Measurements from ENCODE around the gene ARHGEF25.
"Not testable (repeated sequence)": the region's sequence is repeated elsewhere in the genome, so short reads cannot be mapped to it uniquely, and the experiment has no call there.

ARHGEF25 gene

DNA sequence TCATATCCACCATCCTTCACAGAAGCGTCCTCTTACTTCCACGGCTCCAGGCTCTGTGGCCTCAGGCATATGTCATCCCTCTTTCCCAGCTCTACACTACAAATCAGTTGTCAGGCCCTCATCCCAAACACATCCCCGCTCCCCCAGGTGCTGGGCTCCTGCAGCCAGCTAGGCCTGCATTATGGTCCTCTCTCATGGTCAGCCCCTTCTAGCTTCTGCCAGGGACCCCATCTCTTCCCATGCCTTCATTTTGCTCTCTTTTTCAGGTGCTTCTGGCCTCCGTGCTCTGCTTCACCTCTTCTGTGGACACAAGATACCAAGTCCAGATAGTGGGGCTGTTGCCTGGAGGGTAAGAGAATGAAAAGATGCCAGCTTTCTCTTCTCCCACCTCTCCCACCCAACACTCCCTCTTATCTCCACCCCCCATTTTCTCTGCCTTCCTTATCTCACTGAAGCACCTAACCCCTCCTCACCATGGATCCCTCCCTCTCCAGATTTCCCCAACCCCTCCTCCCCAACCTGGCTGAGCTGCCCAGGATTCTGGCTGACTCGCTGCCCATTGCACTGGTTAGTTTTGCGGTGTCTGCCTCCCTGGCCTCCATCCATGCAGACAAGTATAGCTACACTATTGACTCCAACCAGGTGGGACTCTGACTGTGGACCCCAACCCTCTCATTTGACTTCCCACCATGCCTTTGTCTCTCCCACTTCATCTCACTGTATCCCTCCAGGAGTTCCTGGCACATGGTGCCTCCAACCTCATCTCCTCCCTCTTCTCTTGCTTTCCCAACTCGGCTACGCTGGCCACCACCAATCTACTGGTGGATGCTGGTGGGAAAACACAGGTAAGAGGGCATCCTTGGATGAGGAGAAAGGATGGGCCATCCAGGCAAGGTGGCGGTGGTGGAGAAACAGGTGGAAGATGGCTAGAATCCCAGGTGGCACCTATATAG lies 11.3 kb downstream of the ARHGEF25 start:
- DNase-seq: no peak

DNA sequence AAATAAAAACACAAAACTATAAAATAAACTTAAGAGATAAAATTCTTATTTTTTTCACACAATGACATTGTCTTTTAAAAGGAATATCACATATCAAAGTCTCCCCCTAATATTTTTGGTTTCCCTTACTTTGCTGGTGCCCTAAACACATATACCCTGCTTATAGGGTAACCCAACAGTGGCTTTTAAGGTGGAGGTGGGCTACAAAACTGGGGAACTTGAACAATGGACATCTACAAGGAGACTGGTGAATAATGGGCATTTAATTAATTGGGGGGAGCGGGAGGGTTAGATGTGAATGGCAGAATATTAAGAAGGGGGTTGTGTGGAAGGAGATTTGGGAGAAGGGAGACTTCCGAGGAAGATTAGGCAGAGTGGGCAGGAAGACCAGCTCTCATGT lies 12.2 kb downstream of the ARHGEF25 start:
- no peak for DNase-seq

DNA sequence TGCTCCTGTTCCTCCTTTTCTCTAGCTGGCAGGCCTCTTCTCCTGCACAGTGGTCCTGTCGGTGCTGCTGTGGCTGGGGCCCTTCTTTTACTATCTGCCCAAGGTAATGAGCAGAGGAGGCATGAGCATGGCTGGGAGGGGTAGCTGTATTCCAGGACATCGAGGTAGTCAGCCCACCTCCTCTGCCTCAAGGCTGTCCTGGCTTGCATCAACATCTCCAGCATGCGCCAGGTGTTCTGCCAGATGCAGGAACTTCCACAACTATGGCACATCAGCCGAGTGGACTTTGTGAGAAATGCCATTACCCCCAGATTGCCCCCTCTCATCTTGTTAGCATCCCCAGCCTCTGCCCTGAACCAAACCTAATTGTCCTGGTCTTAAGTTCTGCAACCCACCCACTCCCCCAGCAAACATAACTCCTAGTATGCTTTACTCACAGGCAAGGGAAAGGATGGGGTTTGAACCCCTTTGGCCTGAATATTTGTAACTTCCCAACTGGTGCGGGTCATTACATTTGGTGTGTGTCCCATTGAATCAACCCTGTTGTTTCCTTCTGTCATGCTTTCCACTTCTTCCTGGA lies 12.7 kb downstream of the ARHGEF25 start:
- no peak for DNase-seq

DNA sequence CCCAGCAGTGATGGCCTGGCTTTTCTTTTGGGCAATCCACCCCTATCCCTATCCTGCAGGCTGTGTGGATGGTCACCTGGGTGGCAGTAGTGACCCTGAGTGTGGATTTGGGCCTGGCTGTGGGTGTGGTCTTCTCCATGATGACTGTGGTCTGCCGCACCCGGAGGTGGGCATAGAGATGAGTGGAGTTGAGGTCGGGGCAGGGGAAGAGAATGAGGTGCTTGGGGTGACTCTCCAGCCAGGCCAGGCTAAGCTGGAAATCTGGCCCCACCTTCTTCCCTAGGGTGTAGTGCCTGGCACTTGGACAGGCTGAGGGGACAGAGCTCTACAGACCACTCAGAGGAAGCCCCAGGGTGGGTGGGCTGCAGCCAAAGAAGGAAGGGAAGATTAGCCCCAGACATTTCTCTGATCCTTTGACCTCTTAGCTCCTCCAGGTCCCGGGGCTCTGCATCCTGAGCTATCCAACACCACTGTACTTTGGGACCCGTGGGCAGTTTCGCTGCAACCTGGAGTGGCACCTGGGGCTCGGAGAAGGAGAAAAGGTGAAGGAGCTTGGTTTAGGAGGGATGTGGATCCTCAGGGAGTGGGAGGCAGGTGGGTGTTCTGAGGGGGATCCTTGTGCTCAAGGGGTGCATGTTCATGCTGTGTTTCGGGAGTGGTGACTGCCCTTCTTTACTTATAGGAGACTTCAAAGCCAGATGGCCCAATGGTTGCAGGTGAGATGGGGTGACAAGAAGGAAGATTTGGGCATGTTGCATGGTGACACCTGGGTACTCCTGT lies 13.4 kb downstream of the ARHGEF25 start:
- DNase-seq: no peak

DNA sequence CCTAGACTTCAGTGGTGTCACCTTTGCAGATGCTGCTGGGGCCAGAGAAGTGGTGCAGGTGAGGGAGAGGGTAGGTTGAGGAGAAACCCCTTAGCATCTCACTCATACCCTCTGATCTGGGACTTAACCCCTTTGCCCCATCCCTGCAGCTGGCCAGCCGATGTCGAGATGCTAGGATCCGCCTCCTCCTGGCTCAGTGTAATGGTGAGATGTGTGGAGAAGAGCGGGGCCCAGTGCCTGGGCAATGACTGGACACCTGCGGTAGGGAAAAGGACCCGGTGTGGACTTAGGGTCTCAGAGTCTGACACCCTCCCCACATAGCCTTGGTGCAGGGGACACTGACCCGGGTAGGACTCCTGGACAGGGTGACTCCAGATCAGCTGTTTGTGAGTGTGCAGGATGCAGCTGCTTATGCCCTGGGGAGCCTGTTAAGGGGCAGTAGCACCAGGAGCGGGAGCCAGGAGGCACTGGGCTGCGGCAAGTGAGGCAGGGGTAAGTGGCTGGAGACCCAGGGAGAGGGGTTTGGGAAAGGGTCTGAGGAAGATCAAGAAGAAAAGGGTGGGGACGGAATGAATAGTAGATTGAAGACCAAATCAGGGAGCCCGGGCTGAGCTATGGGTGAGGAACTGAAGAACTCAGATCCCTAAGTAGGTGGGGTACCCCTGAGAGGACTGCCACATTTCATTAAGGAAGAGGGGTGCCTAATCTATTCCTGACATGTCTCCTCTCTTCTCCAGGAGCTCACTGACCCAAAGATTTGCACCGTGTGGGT lies 14.2 kb downstream of the ARHGEF25 start:
- no peak for DNase-seq

DNA sequence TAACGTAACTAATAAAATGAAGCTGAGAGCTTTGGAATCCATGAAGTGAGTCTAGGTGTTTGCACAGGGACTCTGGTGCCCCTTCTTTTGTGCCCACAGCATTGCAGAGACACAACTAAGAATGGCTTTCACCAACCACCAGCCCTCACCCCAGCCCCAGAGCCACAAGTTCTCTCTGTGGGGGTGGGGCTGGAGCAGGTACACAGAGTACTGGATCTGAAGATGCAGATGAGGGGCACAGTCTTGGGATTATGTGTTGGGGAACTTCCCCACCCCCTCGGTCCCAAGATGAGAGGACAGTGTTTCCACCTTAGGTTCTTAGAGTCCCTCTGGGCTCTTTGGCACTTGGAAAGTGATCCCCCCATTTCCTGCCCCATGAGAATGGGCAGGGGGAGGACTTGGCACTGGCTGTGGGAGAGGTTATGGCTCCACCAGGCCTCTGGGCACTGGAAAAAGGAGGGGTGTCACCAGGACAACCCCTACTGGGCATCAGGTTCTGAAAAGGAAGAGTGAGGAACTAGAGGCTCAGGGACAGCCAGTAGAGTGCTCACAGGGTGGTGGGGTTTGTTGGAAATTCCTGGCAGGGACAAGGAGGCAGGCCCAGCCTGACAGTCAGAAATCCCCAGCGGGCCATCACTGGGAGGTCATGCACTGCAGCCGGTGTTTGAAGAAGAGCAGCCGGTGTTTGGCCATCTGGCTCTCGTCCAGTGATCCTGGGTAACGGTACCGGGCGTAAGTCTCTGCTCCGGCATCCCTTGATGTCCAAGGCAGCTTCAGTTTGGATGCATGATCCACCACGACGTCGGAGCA lies 15.1 kb downstream of the ARHGEF25 start:
- no peak for DNase-seq

DNA sequence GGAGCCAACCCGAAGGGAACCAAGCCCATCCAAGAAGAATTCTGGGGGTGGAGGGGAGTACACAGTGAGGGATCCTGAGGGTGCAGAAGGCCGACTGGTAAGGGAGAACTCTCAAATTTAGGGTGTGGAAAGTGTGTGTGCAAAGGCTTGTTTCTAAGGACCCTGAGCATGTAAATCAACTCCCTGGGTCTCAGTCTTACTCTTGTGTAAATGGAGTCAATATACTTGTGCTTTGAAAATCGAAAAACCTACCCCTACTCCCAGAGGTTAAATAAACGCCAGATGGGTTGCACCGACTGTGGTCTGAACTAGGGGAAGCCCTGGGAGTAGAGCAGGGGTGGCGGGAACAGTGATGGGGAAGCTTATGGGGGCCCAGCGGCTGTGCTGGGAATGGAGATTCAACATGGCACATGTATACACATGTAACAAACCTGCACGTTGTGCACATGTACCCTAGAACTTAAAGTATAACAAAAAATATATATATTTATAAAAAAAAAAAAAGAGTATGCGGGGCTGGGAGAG lies 15.7 kb downstream of the ARHGEF25 start:
- DNase-seq: no peak

DNA sequence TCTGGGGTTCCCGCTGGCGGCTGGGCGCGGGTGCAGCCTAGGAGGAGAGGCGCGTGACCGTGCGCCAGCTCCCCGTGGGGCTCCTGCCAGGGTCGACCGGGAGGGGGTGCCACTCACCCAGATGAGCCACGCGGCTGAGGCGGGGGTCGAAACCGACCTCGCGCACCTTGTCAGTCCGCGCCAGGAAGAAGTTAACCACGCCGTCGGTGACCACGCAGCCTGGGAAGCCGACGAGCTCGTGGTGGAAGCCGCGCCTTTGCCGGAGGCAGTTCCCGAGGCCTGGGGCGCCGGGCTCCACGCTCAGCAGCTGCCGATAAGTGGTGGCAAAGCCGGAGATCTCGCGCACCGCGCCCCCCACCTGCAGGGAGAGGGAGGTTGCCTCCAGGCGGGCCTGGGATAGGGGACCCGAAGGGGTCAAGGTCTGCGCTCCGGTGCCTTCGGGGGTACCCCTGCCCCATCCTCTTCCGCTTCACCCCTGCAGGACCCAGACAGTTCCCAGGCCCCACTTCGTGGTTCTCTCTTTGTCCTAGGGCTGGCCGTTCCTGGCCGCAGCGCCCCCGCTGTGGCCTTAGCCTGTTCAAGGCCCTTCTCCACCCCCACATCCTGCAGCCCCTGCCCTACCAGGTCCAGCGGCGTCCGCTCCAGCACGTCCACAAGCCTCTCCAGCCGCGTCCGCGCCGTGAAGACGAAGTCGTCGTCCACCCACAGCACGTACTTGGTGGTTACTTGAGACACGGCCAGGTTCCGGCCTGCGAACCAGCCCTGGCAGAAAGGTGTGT lies 16.5 kb downstream of the ARHGEF25 start:
- no peak for DNase-seq

DNA sequence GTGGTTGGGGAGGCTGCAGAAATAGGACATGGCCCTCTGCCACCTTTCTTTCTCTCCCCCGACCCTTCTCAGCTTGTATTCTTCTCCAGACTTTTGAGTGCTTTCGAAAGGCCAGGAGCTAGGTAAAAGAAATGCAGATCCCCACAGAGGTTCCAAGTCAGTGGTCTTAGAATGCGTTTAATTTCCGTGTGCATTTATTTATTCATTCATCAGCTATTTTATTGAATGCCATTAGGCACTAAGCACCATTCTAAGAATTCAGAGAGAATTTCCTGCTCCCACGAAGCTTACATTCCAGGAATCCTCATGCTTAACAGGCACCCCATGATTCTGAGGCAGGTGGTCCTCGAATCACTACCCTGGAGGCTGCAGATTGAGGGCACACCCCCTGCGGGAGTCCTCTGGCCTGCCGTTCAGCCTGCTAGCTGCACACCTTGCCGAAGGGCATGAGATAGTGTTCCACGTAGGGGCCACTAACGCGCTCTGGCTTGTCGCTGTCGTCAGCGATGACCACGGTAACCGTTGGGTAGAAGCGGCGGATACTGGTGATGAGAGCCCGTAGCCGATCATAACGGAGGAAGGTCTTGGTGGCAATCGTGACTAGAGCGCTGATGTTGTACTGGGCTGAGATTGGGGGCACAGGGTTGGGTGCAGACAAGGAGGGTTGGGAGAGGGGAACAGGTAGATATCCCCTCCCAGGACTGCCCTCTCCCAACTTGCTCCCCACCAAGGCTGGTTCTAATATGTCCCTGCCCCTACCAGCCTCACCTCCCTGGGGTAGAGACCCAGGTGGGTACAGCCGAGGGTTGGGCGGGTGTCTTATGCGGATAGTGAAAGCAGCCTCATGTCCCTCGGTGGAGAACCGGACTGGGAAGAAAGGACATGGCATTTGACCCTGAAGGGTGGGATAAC lies 17.3 kb downstream of the ARHGEF25 start:
- DNase-seq: no peak

DNA sequence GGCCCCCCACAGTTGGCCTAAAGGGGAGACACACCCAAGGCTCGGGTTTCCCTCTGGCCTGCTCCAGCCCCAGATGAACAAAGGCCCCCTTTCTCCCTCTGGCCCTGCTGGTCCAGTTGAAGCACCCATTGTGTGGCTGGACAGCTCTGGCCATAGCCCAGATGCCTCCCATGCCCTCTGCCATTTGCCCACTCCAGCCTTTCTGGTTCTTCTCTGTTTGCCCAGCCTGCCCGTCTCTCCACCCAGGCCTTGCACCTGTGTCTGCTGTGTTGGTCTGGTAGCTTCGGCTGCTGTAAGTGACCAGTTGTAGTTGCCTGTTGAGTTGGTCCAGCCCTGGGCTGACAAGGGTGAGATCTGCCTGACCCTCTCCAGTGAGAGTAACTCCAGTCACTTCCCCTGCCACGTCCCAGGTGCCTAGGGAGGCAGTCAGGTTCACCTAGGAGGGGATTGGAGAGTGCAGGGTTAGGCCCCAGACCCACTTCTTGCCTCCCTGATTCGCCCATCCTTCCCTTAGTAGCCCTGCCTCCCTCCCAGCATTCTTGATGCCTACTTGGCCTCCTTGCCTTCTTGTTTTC lies 18.7 kb downstream of the ARHGEF25 start:
- no peak for DNase-seq

DNA sequence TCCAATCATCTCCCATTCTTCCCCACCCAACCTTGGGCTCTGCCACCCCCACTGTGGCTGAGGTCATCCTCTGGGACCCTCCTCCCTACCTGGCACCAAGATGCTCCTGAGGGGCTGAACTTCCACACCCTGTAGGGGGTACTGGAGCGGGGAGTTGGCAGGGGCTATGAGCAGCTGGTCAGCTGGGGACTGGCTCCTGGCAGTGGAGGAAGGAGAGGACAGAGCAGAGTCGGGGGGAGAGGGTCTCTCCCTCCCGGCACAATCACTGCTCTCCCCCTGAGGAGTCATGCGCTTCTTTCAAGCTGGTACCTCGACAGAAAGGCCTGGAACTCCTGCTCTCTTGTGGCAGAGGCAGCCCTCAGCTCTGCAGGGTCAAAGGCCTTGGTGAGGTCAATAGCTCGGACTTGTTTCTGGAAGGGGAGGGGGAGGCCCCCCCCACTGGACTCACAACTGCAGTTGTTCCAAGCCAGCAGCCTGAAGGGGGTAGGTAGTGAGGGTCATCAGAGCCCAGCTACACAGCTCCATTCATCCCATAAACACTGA lies 19.7 kb downstream of the ARHGEF25 start:
- DNase-seq: no peak

DNA sequence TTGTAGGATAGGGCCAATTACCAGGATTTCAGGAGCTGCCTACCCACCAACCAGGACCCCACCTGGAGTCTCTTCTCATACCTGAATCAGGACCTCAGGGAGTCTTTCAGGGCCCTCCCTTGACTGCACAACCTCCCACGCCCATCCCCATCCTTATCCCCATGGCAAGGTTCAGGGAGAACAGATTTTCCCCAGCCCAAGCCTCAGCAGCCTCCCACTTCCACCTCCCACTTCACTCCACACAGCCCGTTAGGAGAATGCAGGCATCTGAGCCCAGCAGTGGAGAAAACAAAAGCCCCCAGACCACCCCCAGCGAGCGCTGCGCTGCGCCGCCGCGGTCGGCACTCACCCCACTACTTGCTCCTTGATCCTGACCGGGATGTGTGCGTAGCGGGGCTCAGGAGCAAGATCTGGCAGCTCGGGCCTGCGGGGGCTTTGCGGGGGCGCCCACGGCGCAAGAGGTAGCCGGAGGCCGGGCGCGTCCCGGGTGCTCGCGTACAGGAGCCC lies 20.4 kb downstream of the ARHGEF25 start:
- no peak for DNase-seq

DNA sequence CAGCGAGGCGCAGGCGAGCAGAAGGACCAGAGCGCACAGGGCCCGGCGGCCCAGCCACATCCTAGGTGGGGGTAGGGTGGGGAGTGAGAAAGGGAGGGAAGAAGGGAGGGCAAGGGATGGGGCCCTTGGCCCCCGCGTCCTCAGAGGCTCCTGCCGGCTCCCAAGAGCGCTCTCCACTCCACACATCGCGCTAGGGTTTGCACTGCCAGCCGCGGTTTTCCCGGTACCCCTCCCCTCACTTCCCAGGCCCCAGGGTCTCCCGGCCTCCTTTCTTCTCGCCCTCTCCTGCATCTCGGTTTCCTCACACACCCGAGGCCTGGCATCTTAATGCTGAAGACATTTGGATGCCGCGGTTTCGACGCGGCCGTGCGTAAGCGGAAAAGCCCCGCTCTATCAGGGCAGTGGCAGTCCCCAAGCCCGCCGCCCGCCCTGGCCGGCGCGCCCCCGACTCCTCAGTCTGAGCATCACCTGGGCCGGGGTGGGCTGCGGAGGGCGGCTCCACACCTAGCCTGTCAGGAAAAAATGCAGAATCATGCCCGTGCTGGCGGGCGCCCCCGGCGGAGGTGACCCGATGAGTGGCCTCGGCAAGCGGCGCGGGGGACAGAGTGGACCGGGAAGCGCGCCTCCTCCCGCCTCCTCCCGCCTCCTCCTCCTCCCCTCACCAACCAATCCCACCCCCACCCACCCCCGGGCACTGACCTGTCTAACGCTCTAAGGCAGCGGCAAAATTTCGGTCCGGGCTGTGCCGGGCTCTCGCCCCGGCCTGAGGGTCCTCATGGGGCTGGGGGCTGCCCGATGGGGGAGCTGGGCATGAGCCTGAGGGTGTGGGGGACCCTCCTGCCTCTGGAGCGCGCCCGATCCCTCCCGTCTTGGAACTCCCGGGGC lies 21.1 kb downstream of the ARHGEF25 start:
- DNase-seq: peak; percentile 44

DNA sequence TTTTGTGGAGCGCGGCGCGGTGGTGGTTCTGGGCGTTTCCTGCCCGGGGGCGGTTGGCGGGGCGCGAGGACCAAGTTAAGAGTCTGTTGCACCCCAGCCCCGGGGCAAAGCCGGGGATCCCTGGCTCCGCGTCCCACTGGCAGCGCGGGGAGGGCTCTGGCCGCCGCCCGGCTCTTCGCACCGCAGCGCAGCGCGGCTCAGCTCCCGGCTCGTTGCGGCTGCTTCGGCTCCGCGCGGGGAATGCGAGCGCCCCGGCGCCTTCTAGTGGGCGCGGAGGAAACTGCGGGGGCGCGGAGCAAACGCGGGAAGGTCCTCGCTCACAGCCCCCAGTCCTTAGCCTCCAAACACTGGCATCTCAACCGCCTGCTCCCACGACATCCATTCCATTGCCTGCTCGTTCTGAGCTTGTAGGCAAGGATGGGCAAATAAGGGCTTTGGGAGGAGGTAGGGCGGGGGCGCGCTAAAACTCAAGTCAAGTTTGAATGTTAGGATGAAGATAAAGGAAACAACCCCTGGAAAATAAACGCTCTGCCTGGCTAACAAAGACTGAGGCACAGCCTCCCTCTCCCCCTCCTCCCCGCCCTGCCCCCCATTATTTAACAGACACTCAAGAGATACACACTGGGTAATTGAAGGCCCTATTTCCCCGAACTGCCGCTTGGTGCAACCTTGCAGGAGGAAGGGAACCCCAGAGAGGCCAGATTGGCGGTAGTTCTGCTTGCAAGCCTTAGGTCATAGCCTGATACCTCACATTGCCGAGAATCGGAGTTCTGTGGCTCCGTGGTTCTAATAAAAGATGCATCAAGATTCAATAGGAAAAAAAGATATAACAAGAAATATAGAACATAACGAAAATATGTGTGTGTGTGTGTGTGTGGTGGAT lies 22.0 kb downstream of the ARHGEF25 start, which contains the start of gene B4GALNT1:
Gene B4GALNT1, minus strand, starts transcription at position 244 of the 883 bp plus-strand sequence. CDS start 1,069 bp downstream, outside the sequence.
- DNase-seq: peak; percentile 74

DNA sequence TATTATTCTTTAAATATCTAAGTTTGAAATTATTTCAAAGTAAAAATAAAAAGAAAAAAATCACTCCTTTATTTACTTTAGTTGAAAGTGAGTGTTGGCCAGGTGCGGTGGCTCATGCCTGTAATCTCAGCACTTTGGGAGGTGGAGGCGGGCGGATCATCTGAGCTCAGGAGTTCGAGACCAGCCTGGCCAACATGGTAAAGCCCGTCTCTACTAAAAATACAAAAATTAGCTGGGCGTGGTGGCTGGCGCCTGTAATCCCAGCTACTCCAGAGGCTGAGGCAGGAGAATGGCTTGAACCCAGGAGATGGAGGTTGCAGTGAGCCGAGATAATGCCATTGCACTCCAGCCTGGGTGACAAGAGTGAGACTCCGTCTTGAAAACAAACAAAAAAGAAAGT lies 25.5 kb downstream of the ARHGEF25 start:
- DNase-seq: not testable (repeated sequence)

DNA sequence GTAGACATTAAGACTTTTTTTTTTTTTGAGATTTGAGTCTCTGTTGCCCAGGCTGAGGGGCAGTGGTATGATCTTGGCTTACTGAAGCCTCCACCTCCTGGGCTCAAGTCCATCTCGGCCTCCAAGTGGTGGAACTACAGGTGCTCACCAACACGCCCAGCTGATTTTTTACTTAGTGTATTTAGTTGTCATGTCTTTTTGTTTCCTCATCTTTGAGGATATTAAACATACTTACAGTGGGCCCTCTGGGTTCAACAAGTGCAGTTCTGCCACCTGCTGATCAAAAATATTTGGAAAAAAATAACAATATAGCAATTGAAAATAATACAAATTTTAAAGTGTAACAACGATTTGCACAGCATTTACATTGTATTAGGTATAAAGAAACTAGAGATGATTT lies 26.1 kb downstream of the ARHGEF25 start:
- DNase-seq: no peak

DNA sequence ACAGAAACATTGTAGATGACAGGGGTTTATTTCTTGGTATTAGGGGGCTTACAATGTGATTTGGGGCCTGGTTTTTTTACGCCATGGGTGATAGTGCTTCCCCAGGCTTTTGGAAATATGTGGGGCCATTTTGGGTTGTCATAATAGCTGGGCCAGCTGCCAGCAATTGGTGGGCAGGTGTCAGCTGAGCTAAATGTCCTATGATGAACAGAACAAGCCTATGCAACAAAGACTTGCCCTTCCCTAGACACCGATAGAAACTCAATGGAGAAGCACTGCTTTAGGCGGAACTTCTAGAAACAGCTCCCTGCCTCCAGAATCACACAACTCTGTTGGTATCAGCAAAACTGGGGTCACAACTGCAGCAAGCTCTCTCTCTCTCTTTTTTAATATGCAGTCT lies 26.9 kb downstream of the ARHGEF25 start:
- DNase-seq: no peak
